GM21528 (cell line): ENCODE results near the gene CORO1C.

ENCODE experiments used
- ATAC-seq: cut with Tn5 transposase; IDR thresholded peaks from one replicate; pipeline ENCODE4 v1.9.1; 2021; ENCODE audit warnings: mild to moderate bottlenecking, moderate library complexity; ENCODE audit not compliant: unreplicated experiment, low FRiP score

CORO1C gene

DNA sequence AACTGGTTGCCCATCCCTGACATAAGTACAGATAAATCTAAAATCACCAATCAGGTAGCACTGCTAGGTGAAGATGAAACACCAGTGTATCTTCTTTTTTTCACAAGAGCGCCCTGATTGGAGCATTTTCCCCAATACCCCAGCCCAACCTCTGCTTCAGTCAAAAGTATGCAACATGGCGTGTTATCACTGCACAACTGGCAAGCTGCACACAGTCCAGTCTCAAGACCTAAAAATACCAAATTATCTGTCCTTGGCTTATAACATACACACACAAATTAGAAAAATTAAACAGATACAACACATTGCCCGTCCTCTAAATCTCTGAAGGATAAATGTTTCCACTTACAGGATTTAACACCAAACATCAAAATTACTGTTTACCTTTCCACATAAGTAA is 77.4 kb downstream of the CORO1C start:
- no peak for ATAC-seq

DNA sequence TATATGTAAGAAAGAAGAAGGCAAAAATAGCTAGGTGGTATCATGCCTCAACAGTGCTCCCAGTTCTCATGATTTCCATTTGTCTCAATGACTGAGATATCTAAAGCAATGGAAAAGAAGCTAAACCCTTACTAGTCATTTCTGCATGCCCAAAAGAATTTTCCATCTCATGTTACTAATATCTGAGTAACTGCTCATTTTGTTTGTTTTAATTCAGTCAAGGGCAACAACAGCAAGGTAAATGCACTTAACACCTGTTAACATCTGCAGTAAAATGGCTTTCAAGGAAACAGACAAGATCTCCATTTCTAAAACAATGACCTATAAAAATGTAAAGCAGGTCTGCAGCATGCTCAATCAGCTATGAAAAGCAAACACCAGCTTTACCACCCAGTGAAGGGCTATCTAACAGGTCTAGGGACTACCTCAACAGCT is 78.2 kb downstream of the CORO1C start:
- ATAC-seq, result no peak

DNA sequence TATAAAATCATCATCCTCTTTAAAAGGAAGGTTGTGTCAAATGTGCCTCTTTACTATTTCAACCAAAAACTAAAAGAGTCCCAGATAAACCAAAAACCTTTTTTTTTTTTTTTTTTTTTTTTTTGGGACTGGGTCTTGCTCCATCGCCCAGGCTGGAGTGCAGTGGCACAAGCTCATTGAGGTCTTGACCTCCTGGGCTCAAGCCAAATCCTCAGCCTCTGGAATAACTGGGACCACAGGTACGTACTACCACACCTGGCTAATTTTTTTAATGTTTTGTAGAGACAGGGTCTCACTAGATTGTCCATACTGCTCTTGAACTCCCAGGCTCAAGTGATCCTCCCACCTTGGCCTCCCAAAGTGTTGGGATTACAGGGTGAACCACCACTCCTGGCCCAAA is 81.2 kb downstream of the CORO1C start:
- no peak for ATAC-seq

DNA sequence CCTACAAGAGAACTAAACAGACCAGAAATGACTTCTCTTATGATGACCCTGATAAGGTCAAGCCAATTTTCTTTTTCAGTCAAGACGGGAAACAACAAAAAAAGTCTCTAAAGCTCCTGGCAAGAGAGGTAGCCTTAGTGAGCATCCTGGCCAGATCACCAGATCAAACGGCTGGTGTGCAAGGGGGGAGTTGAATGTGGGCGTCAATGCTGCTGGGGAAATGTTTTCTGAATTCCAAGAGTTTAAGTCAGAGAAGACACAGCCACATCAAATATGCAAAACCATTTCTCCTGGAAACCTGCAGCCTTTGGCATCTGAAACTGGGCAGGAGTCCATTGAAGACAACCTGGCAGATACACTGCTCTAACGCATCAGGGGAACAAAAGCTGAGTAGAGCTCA is 81.6 kb downstream of the CORO1C start:
- ATAC-seq, result no peak

DNA sequence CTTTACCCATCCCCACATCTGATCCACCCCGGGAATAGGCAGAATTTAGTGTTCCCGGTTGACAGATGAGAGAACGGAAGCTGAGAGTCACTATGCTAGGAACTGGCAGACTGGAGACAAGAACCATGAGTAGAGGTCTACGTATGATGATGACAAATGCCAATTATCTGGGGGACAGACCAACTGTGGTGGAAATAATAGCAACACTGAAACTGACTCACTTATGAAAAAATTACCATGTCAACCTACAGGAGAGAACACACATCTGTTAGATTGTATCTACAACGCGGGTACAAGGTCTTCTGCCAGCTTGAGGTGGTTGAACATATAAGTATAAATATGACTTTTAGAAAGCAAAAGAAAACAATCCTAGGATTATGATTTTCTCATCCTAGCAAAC is 82.2 kb downstream of the CORO1C start:
- ATAC-seq, result no peak

DNA sequence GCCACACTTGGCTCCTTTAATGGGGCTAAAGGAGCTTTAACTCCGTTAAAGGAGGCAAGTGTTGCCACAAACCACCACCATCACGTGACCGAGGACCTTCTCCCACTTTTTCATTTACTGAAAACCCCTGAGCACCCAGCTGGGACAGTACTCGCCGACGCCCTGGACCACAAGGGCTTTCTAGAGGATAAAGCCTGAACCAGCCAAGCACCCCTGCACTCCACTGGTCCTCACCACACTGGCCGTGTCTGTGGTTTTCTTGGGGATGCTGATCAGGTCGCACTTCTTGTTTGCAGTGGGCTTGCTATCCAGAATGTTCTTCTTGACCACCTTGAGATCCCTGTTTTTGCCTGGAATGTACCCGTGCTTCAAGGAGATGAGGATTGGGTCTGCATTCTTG is 82.9 kb downstream of the CORO1C start:
- ATAC-seq, result no peak

DNA sequence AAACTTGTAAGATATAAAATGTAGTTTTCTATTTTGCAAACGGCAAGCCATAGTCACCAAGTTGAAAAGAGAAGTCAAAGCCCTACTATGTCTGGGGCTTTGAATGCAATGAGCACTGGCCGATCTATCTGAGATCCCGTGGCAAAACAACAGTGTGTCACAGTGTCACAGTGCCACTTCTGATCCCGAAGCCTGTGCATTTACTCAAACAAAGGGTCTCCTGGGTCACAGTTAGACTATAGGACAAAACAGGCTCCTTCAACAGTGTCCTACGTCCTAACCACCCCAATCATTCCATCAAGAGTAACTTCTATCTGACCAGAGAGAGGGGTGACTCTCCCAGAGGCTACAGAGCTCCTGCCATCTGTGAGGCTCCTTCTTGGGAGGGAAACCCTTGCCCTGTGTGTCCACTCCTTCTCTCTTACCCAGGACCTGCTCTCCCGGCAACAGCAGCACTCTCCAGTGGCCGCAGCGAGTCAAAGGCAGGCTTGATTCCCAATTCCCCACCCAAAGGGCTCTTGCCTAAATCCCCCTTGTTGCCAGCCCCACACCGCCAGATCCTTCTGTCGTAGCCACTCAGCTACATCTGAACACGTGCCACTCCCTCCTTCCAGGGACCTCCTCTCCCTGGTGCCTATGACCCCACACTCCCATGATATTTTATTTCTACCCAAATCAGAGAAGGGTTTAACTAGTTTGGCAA is 83.6 kb downstream of the CORO1C start:
- no peak for ATAC-seq

DNA sequence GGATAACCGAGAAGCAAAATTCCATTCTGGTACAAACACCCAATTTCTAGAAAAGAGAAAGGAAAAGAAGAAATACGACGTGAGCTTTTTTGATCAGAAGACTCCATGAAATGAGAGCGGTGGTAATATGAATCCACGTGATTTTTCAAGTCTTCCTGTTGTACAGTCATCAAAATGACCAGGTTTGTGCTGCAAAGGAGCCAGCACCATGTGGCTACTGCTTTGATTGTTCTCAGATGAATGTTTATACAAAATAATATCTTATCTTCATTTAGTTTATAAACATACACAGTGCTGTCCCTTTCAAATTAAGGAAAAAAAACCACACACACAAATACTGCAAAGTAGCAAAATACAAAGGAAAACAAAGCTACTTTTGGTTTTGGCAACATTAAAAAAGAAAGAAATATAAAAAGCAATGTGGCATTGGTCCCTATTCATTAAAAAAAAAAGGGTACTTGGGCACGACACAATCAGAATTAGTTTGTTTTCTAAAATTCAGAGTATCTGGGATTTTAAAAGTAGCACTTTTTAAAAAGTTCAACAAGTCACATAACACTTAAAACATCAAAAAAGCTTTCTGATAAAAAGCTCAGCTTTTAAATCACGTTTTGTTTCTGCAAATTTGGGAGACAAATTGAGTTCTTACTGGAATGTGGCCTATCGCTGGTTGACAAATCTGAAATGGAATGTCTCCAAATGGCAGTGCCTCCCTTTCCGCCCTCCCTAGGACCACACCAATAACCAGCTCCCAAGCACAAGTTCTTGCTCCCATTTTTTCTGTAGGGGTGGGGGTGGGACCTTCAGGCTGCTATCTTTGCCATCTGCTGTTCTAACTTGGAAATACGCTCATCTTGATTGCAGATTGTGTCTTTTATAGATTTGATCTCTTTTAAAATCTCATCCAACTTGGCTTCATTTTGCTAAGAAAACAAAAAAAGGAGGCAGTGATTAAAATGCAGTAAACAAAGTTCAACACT is 84.4 kb downstream of the CORO1C start:
- ATAC-seq, result no peak

DNA sequence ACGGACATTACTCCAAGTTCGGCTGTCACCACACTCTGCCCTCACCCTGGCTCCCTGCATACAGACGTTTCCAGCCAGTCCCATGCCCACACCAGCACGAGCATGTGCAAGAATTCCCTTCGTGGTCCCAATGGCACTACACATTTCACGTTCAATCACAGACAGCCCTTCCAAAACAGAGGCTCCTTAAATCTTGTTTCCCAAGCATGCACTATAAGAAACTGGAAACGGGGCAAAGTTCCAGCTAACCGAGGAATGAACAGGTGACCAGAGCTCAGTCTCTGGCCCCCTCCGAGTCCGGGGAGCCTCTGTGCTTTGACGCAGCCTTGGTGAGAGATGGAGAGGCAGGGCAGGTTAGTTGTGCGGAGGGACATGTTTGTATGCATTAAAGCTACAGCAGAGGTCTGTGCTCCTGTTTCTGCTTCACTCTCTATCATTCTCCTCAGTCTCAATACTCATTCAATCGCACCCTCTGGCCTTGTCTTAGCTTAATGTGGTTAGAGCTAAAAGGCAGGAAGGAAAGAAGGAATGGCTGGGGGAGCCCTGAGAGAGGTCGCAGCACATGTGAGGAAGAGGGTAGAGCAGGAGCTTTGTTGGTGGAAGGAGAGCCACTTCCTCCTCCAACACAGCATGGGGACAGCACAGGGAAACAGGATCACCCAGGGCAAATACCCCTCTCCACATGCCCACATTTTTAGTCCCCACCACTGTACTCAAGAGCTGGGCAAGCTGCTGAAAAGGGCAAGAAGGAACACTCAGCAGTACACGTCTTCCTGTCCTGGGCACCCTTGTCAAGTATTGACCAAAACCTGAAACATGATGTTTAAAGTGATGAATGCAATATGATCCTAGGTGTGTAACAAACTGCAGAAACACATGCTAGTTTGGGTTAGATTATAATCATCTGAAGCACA is 85.4 kb downstream of the CORO1C start:
- no peak for ATAC-seq

DNA sequence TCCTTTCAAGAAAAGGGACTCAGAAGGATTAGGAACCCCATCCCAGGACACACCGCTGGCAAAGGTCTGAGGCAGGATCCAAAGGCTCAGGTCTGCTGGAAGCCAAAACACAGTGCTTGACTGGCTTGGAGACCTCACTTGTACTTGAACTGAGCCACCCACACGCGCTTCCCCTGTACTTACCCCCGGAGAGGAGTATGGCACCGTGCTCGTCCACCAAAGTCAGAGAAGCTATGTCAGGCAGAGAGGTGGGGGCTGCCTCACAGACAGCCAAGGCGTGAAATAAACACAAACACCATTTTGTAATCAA is 86.6 kb downstream of the CORO1C start:
- no peak for ATAC-seq

DNA sequence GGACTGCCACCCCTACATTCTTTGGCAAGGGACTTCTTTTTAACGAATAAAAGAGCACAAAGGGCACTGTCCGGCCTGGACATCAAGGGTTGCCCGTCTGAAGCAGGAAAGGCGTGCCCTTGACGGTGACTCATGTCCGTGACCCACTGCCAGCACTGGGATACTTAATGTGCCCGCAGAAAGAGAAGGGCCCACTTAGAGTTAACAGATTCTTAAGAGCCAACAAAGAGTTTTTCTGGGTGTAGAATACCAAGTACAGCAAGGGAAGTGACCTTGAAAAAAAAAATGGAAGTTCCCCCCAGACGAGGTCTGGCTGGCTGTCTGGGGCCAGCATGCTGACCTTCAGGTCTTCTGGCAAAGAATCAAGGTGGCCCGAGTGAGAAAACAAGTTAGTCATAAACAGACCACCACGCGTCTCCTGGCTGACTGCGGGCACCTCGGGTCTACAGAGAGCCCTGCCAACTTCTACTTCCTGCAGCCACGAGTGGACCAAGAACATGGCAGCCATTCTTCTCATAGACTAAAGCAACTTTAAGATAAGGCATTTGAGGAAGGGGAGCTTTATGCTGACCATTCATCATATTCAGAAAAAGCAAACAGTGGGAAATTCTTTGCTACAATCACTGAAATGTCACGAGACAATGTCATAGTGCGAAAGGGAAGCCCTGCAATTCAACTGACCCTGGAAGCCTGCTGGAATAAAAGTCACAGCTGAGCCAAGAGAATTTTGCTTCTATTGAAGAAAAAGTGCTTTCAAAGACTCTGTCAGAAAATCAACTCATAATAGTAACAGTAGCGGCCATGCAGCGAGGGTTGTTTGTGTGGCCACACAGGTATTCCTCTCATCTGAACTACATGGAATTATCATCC is 87.1 kb downstream of the CORO1C start:
- no peak for ATAC-seq

DNA sequence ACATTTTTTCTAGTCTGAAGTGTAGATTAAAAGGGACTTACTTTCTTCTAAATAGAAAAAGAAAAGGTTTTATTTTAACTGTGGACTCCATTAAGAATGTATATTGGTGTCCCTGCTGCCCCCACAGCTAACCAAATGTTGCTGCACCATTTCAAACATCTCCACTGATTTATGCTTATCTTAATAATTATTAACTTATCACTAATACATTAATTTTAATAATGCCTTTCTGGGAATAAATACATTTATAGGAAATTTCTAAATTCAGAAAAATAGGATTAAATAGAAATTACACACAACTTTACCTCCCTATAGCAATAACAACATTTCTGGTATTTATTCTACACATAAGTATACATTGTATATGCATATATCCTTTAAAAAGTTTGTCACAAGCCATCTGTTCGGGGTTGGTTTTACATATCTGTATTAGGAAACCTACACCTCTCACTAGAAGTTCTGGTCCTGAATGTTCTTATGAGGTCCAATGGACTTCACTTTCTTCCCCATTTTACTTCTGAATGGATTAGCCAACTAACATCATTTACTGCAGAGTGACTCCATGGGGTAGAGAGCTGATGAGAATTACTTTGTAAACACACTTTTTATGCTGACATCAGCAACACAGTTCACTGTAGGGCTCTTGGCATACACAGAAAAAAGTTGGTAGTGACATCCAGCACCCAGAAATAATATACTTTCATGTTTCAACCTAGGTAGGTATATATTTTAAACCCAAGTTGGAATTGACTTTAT is 88.2 kb downstream of the CORO1C start:
- no peak for ATAC-seq

DNA sequence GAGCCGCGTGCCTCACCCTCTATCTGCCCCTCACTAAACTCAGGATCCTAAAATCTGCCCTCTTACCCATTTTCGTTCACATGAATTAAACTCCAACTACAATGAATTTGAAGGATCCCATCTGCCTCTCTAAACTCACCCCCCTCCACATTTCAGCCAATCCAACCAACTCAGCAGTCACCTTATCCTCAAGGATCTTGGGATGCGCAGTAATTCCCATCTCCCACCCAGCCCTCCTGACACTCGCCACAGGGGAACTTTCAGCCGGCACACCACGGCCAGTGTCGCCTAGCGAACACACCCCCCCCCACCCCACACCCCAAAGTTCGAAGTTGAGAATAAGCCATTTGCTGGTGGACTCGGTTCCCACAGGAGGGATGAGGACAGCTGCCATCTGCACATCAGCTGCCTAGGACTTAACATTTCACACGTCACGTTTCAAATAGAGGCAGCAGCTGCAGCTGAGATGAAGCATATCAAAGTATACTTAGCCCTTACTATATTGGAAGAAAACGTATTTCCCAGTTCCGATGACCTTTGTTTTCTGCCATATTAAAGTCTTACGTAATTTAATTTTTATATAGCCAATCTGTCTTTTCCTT is 88.9 kb downstream of the CORO1C start:
- no peak for ATAC-seq

DNA sequence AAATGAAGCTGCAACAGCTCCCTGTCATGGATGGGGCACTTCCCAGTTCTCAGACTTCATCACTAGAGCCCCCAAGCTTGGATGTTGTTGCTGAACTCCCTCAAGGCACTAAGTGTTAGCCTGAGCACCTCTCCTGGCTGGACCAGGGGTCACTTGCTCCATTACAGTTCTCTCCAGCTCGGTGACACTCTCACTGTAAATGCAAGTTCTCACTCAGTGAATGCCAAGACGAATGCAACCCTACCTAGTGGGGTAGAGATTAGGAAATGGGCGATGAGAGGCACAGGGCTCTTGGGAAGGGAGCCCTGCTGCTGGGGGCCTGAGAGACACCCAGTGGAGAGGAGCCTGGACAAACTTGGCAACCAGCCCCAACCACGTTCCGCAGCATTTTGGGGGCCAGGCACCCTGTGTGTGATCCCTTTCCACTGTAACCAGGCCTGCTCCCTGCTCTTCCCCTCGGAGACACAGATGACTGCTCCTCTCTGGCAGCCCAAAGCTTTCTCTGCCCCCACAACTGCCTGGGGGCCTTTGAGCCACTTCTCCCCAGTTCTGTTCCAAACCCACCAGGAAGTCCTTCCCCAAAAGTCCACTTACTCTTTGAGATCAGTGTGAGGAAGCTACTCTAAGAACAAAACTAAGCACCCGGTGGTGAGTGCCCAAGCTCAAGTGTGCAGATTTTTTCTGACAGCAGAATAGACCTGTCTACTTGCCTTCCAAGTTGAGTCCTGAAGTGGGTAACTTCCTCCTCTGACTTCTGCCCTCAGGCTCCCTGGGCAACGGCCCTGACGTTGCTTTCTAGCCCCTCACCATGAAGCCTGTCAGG is 89.7 kb downstream of the CORO1C start:
- no peak for ATAC-seq

DNA sequence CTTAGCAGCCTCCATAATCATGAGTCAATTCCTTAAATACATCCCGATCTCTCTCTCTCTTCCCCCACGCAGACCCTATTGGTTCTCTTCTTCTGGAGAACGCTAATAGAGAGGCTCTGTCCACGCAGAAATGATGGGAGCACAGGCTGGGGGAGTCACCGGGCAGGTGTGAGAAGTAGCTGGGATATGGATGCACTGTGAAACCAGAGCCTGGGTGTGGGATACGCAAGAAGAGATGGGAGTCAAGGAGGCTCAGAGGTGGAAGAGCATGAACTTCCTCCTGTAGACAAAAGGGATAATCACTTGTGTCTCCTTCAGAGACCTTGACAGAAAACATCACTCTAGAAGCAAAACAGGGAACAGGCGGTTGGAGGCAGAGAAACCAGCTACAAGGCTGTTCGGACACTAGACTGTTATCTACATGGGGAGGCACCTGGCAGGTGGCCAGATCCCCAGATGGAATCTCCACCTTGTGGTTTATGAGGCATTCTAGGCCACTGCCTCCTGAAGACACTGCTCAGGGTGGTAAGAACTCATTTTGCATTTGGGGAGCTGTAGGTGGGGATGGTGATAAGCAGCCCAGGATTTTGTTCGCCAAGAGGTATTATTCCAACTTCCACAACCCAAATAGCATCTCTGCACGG is 90.4 kb downstream of the CORO1C start:
- no peak for ATAC-seq

DNA sequence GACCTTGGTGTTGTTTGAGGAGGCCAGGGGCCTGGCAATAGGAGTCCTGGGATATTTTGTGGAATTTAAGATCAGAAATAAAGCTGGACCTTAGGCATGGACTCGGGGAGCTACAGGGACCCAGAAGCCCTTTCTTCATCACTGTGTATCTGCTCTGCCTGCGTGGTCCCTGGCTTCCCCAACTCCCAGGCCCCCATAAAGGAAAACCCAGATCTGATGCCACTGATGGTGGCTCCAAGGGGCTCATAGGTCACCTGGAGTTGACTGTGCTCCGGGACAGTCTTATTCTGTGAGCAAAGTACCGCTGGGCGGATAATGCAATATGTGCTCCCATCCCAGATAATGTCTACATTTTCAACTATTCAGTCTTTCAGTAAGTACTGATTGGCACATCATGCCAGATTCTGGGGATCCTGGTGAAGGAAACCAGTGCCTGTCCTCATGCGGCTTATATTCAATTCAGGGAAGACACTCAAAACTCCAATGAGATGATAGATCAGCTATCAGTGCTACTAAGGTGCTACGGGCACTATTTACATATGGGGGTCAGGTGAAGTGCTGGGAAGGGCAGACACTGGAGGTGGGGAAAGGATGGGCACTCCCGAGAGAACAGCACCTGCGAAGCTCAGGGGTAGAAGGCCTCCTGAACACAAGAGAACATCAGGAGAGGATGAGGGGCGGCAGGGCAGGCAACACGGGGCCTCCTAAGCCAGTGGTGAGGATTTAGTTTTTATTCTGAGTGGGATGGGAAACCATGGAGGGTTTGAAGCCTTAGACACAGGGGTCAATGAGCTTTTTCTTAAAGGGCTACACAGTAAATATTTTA is 92.1 kb downstream of the CORO1C start:
- no peak for ATAC-seq
